Endothelial cell of umbilical vein (primary cell): ENCODE data around the gene HNRNPK. TPM values are rescaled to one million over a fixed set of nuclear protein-coding genes. Genes with fewer than 3 reads are reported as not detected.

Source experiments
- BruUV-seq: library from RNA; stranded (reverse); fragments of 400-500 nt; replicated peaks from 2 replicates; lab custom pipeline; 2021; lab: Mats Ljungman, UMichigan
- CTCF ChIA-PET: fragments of 300-600, 350-600 bp; sonication (Branson Sonifier 250); formaldehyde crosslinking; loops from one replicate; lab custom pipeline; 2021; ENCODE audit warnings: antibody characterized with exemption, inconsistent platforms; lab: Charles Lee
- POLR2A ChIA-PET: fragments of 300-600, 350-600 bp; sonication (Branson Sonifier 250); formaldehyde crosslinking; loops from one replicate; lab custom pipeline; 2021; ENCODE audit warnings: antibody characterized with exemption, inconsistent platforms; lab: Charles Lee
- DNase-seq: peaks from one replicate; pipeline ENCODE4 v3.0.0-alpha.2; 2011; ENCODE audit warnings: low read depth, low spot score
- FAIRE-seq: peaks from 2 replicates; lab custom pipeline; 2011; peaks lifted over from hg19 to GRCh38; lab: Jason Lieb, UNC
- H2AFZ ChIP-seq: 2 replicates; pipeline ENCODE4 v1.6.0; 2012; ENCODE audit warnings: low read depth, low read length, control low read depth, inconsistent platforms
- H3K27ac ChIP-seq: 2 replicates; pipeline ENCODE4 v1.5.1; 2011; ENCODE audit warnings: low read depth, mild to moderate bottlenecking, control low read depth, low read length, moderate library complexity; ENCODE audit not compliant: insufficient read depth
- H3K27me3 ChIP-seq, 2 experiments: 2 replicates each; pipeline versions ENCODE4 v1.6.0 to v1.6.1; 2011; ENCODE audit warnings: low read length in 2 of 2, mixed read lengths in 1 of 2; ENCODE audit not compliant: control insufficient read depth in 2 of 2, insufficient read depth in 2 of 2
- H3K36me3 ChIP-seq, 2 experiments: 2 replicates in 1 of 2; 3 replicates in 1 of 2; pipeline ENCODE4 v1.5.1; 2011; ENCODE audit warnings: low read length in 2 of 2, mild to moderate bottlenecking in 1 of 2, moderate library complexity in 1 of 2; ENCODE audit not compliant: control insufficient read depth in 2 of 2, insufficient read depth in 2 of 2; ENCODE audit errors: extremely low read depth in 1 of 2
- H3K4me1 ChIP-seq: 3 replicates; pipeline ENCODE4 v1.5.1; 2011; ENCODE audit warnings: mild to moderate bottlenecking, low read length; ENCODE audit not compliant: control insufficient read depth, insufficient read depth; ENCODE audit errors: extremely low read depth
- H3K4me2 ChIP-seq: 2 replicates; pipeline ENCODE4 v1.6.1; 2011; ENCODE audit warnings: low read length, control low read depth, mixed read lengths; ENCODE audit not compliant: insufficient read depth
- H3K4me3 ChIP-seq, 3 experiments: fragments of 200-600 bp in 1 of 3; sonication (generic), shearing (Covaris generic) in 1 of 3; replicated peaks in 1 of 3; 2 replicates each; pipeline ENCODE4 v1.5.1; 2011 to 2016; ENCODE audit warnings: control low read depth in 3 of 3, low read length in 3 of 3, mild to moderate bottlenecking in 2 of 3, inconsistent platforms in 1 of 3, low read depth in 1 of 3, moderate library complexity in 1 of 3; ENCODE audit not compliant: insufficient read depth in 1 of 3
- H3K79me2 ChIP-seq: 2 replicates; pipeline ENCODE4 v1.6.0; 2012; ENCODE audit warnings: low read length, inconsistent platforms; ENCODE audit not compliant: control insufficient read depth, insufficient read depth
- H3K9ac ChIP-seq: replicated peaks from 2 replicates; pipeline ENCODE3; 2011; ENCODE audit warnings: low read length, control low read depth; ENCODE audit not compliant: insufficient read depth; ENCODE audit errors: extremely low read depth
- H3K9me1 ChIP-seq: replicated peaks from 3 replicates; pipeline ENCODE4 v1.6.0; 2011; ENCODE audit warnings: mild to moderate bottlenecking, low read length; ENCODE audit not compliant: control insufficient read depth, insufficient read depth; ENCODE audit errors: extremely low read depth
- H3K9me3 ChIP-seq: replicated peaks from 2 replicates; pipeline ENCODE4 v1.5.1; 2012; ENCODE audit warnings: low read length, inconsistent platforms; ENCODE audit not compliant: control insufficient read depth, insufficient read depth
- H4K20me1 ChIP-seq: replicated peaks from 2 replicates; pipeline ENCODE3; 2011; ENCODE audit warnings: mild to moderate bottlenecking, low read length; ENCODE audit not compliant: control insufficient read depth, insufficient read depth; ENCODE audit errors: extremely low read depth
- EZH2 ChIP-seq: IDR thresholded peaks from 2 replicates; pipeline ENCODE4 v1.6.1; 2012; ENCODE audit warnings: borderline replicate concordance, low read depth, mild to moderate bottlenecking, moderate library complexity, low read length, inconsistent platforms; ENCODE audit not compliant: severe bottlenecking
- FOS ChIP-seq: IDR thresholded peaks from 2 replicates; pipeline ENCODE4 v1.6.1; 2011; ENCODE audit warnings: mild to moderate bottlenecking, low read length, moderate library complexity, borderline replicate concordance; ENCODE audit not compliant: insufficient read depth
- GATA2 ChIP-seq: IDR thresholded peaks from 2 replicates; pipeline ENCODE4 v1.7.0; 2011; ENCODE audit warnings: low read depth, mild to moderate bottlenecking, moderate library complexity, mixed read lengths, low read length; ENCODE audit not compliant: insufficient read length, insufficient read depth
- JUN ChIP-seq: IDR thresholded peaks from 2 replicates; pipeline ENCODE4 v1.6.1; 2011; ENCODE audit warnings: borderline replicate concordance, low read depth; ENCODE audit not compliant: insufficient read length, insufficient read depth
- MYC ChIP-seq: IDR thresholded peaks from one replicate; pipeline ENCODE4 v1.6.1; 2011; ENCODE audit warnings: mild to moderate bottlenecking, low read depth, low read length
- POLR2A ChIP-seq: IDR thresholded peaks from 2 replicates; pipeline ENCODE4 v1.6.1; 2012; ENCODE audit warnings: low read depth, mild to moderate bottlenecking, control low read depth, low read length
- POLR2AphosphoS5 ChIP-seq: IDR thresholded peaks from 2 replicates; pipeline ENCODE4 v1.6.1; 2012; ENCODE audit warnings: low read depth, mild to moderate bottlenecking, control low read depth, low read length, moderate library complexity; ENCODE audit not compliant: insufficient read depth
- dilution Hi-C: fragments of 300-500 bp; cut with MboI; formaldehyde crosslinking; loops from one replicate; pipeline ENCODE4 v1.15.0; 2019; ENCODE audit warnings: low sequenced_read_pairs; ENCODE audit not compliant: extremely low pct_ligation_motif_present
- intact Hi-C: fragments of 100-400 bp; cut with micrococcal nuclease; formaldehyde crosslinking; loops from one replicate; pipeline ENCODE4 v1.10.0; 2022
- polyA plus RNA-seq, 4 experiments: library from polyadenylated mRNA; depleted of rRNA in 3 of 4; stranded (reverse) in 3 of 4; unstranded in 1 of 4; fragments of >200 nt; gene quantifications; 2 replicates each; pipeline versions ENCODE4 v1.2.1 to v1.2.3, GENCODE V29; 2011 to 2012; ENCODE audit warnings: missing spikeins in 1 of 4
- total RNA-seq: library from RNA; stranded (reverse); gene quantifications from 2 replicates; pipeline ENCODE4 v1.2.3, GENCODE V29; 2021
- TF ChIP-seq, protein P1 (sequence below), 2 donors: IDR thresholded peaks; 1 replicate in 1 of 2; 2 replicates in 1 of 2; pipeline ENCODE4 v1.5.1; 2011; ENCODE audit warnings: low read length in 2 of 2, mild to moderate bottlenecking in 2 of 2, moderate library complexity in 2 of 2, control low read depth in 1 of 2, inconsistent platforms in 1 of 2, low read depth in 1 of 2; ENCODE audit not compliant: insufficient read depth in 1 of 2; ENCODE audit errors: extremely low read depth in 1 of 2
- TF ChIP-seq, protein P2 (sequence below): IDR thresholded peaks from 2 replicates; pipeline ENCODE4 v1.6.1; 2011; ENCODE audit not compliant: insufficient read depth, insufficient read length

The HNRNPK gene
- total and polyA plus RNA-seq, 2 donors (not counting 3 experiments of a cell fraction or from before 2014, with no cell fraction given) = 399 to 663 TPM

DNA sequence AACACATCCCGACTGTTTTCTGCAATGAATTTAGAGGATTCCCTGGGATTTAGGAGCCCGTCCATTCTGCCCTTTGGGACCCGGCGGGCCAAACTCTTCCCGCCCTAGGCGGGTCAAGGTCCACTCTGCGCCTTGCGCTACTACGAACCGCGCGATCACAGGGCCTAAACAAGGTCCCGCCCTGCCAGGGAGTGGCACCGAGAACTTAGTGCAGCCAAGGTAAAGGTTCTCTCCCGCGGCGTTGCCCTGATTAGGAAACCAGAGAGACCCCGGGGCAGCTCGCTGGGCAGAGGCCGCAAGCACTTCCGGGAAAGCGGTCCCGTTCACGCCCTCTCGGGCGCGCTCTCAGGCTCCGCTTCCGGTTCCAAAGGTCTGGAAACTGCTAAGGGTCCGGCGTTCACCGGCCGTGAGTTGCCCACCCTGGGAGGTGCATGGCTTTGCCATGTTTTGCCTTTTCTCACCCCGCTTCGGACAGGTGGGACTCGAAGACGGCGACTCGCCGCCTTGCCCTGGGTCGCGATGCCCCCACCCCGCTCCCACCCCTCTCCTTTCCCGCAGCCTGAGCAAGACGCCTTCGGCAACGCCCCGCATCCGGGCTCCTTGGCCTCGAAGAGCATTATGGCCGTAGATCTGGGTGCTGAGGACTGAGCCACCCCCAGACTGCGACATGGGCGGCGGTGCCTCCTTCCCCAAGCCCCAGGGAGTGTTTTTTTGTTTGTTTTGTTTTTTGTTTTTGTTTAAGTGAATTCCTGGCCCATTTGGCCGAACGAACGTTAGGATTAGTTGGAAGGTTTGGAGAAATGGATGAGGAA lies 23.4 kb downstream of the HNRNPK start:
- Histone ChIP-seq H3K27ac (peak overlapping the region; percentile 6), H4K20me1 (no peaks in the 10 kb centered on the region), H3K27me3 (no peaks in the 10 kb centered on the region), H3K9ac (peak overlapping the region; percentile 26), H3K9me1 (no peaks in the 10 kb centered on the region), H3K4me3 (peak overlapping the region; percentile 20 to 56 (median 42)), H3K4me2 (peak overlapping the region; percentile 70), H3K4me1 (peaks cover 12% of the 10 kb centered on the region), H3K79me2 (no peaks in the 10 kb centered on the region), H3K9me3 (no peaks in the 10 kb centered on the region), H3K36me3 (no peaks in the 10 kb centered on the region), H2AFZ (peak overlapping the region; percentile 80)
- BruUV-seq = TSS peak; percentile 81
- FAIRE-seq (peak; percentile 75), DNase-seq (no peak)
- POLR2A ChIA-PET = no interaction called here
- dilution Hi-C loops = no loop called here
- intact Hi-C loops = loop anchor here (1.0 to 5.0 kb wide), 2 partner anchors 12 to 34 kb away; partner anchors contain the start of gene KIF27
- CTCF ChIA-PET = interaction anchor here (0.7 kb wide), 1 partner anchor 305 kb away, joined by 4 read pairs; no protein-coding TSS in a partner anchor
- TF ChIP-seq, protein P1, sequence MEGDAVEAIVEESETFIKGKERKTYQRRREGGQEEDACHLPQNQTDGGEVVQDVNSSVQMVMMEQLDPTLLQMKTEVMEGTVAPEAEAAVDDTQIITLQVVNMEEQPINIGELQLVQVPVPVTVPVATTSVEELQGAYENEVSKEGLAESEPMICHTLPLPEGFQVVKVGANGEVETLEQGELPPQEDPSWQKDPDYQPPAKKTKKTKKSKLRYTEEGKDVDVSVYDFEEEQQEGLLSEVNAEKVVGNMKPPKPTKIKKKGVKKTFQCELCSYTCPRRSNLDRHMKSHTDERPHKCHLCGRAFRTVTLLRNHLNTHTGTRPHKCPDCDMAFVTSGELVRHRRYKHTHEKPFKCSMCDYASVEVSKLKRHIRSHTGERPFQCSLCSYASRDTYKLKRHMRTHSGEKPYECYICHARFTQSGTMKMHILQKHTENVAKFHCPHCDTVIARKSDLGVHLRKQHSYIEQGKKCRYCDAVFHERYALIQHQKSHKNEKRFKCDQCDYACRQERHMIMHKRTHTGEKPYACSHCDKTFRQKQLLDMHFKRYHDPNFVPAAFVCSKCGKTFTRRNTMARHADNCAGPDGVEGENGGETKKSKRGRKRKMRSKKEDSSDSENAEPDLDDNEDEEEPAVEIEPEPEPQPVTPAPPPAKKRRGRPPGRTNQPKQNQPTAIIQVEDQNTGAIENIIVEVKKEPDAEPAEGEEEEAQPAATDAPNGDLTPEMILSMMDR (IDR thresholded peaks at IDR 0.05; ENCODE audit: extremely low read depth in 1 of 2, insufficient read depth in 1 of 2, low read depth in 1 of 2, low read length in 2 of 2) = no peak
- TF ChIP-seq POLR2AphosphoS5 (peak; percentile 40), POLR2A (peak; percentile 44)

DNA sequence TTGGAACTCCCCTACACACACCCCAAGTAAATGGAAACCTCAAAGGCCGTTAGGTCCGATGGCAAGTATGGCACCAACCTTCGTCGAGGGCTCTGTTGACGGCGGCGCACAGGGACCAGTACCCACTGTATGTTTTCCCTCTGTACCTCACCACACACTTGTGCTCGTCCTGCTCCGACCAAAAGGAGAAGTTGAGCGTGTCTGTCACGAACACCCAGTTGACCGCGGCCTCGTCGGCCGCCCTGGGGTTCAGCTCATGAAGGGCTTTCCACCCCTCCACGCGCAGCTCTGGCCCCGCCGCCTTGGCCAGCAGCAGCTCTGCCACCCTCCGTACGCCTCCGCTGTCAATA lies 24.0 kb downstream of the HNRNPK start:
- DNase-seq (no peak), FAIRE-seq (no peak)
- POLR2A ChIA-PET = no interaction called here
- dilution Hi-C loops = no loop called here
- no peaks in the 10 kb centered on the region for H3K9me3 ChIP-seq
- no peaks in the 10 kb centered on the region for H3K79me2 ChIP-seq
- peak overlapping the region; percentile 20 to 56 (median 42) for H3K4me3 ChIP-seq
- TF ChIP-seq, protein P1 (IDR thresholded peaks at IDR 0.05; ENCODE audit: extremely low read depth in 1 of 2, insufficient read depth in 1 of 2, low read depth in 1 of 2, low read length in 2 of 2) = no peak
- TF ChIP-seq JUN (no peak), FOS (no peak), MYC (no peak), GATA2 (no peak), EZH2 (no peak), POLR2AphosphoS5 (no peak), POLR2A (no peak)
- TF ChIP-seq, protein P2, sequence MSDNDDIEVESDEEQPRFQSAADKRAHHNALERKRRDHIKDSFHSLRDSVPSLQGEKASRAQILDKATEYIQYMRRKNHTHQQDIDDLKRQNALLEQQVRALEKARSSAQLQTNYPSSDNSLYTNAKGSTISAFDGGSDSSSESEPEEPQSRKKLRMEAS = no peak
- CTCF ChIA-PET = interaction anchor here (0.7 kb wide), 1 partner anchor 305 kb away, joined by 4 read pairs; no protein-coding TSS in a partner anchor
- no peaks in the 10 kb centered on the region for H3K27me3 ChIP-seq
- peak overlapping the region; percentile 26 for H3K9ac ChIP-seq
- H3K36me3 ChIP-seq = no peaks in the 10 kb centered on the region
- H3K27ac ChIP-seq = no peak overlapping the region
- intact Hi-C loops = loop anchor here (1.0 to 5.0 kb wide), 2 partner anchors 12 to 34 kb away; partner anchors contain the start of gene KIF27
- BruUV-seq = TSS peak; percentile 48
- H3K4me1 ChIP-seq = peaks cover 12% of the 10 kb centered on the region
- peak overlapping the region; percentile 80 for H2AFZ ChIP-seq
- peak overlapping the region; percentile 70 for H3K4me2 ChIP-seq
- no peaks in the 10 kb centered on the region for H4K20me1 ChIP-seq
- H3K9me1 ChIP-seq = no peaks in the 10 kb centered on the region
